Activated CD4-positive, alpha-beta T cell treated with anti-CD3 and anti-CD28 coated beads, Interleukin-2, amount 50 U/mL, for 16 hours (primary cell): ENCODE data around the gene C17orf75.

Experiments
- DNase-seq: peaks from one replicate; pipeline ENCODE4 v3.0.0-alpha.2; 2020

Gene C17orf75

GRCh38 chr17:32302860-32303649 is 38.9 kb downstream of the C17orf75 start:
- DNase-seq: no peak

- no peak for DNase-seq
Observed at GRCh38 chr17:32302037-32302436, 39.9 kb downstream of the C17orf75 start.

- no peak for DNase-seq
Observed at GRCh38 chr17:32299580-32300164, 42.3 kb downstream of the C17orf75 start.

- DNase-seq: no peak
Observed at GRCh38 chr17:32298721-32299579, 43.0 kb downstream of the C17orf75 start.

GRCh38 chr17:32298298-32298697 is 43.7 kb downstream of the C17orf75 start:
- no peak for DNase-seq

- no peak for DNase-seq
Observed at GRCh38 chr17:32297860-32298259, 44.1 kb downstream of the C17orf75 start.

- no peak for DNase-seq
Observed at GRCh38 chr17:32297424-32297823, 44.5 kb downstream of the C17orf75 start.

GRCh38 chr17:32292094-32292493 is 49.9 kb downstream of the C17orf75 start:
- DNase-seq: no peak

GRCh38 chr17:32289471-32290070 is 52.4 kb downstream of the C17orf75 start:
- DNase-seq: no peak

- DNase-seq: no peak
Observed at GRCh38 chr17:32288615-32289014, 53.4 kb downstream of the C17orf75 start.

GRCh38 chr17:32287804-32288511 is 54.0 kb downstream of the C17orf75 start:
- DNase-seq: no peak

GRCh38 chr17:32286518-32286900 is 55.5 kb downstream of the C17orf75 start:
- DNase-seq: peak; percentile 21

GRCh38 chr17:32285746-32286517 is 56.0 kb downstream of the C17orf75 start:
- DNase-seq: no peak

GRCh38 chr17:32285306-32285705 is 56.7 kb downstream of the C17orf75 start:
- no peak for DNase-seq

GRCh38 chr17:32283745-32284201 is 58.2 kb downstream of the C17orf75 start:
- no peak for DNase-seq

GRCh38 chr17:32281011-32281451 is 60.9 kb downstream of the C17orf75 start:
- no peak for DNase-seq

GRCh38 chr17:32279891-32280716 is 61.9 kb downstream of the C17orf75 start:
- no peak for DNase-seq

- DNase-seq: no peak
Observed at GRCh38 chr17:32278815-32279214, 63.2 kb downstream of the C17orf75 start.
